ENCODE data around the gene SLC30A2.

DNA sequence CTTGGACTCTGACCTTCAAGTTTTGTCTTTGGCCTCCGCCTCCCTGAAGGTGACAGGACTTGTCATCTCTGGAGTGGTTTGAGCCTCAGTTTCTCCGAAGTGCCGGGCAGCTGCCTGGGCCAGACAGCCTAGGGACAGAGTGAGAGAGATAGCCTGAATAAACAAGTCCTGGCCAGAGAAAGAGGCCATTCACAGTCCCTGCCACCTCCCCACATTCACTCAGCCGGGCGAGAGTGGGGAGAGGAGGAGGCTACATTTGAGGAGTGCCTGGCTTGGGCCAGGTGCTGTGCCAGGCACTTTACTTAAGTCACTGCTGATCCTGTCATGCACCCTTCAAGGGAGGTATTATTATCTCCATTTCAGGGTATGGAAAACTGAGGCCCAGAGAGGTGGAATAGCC is 20.9 kb downstream of the SLC30A2 start:
- TF ChIP-seq, protein P1, sequence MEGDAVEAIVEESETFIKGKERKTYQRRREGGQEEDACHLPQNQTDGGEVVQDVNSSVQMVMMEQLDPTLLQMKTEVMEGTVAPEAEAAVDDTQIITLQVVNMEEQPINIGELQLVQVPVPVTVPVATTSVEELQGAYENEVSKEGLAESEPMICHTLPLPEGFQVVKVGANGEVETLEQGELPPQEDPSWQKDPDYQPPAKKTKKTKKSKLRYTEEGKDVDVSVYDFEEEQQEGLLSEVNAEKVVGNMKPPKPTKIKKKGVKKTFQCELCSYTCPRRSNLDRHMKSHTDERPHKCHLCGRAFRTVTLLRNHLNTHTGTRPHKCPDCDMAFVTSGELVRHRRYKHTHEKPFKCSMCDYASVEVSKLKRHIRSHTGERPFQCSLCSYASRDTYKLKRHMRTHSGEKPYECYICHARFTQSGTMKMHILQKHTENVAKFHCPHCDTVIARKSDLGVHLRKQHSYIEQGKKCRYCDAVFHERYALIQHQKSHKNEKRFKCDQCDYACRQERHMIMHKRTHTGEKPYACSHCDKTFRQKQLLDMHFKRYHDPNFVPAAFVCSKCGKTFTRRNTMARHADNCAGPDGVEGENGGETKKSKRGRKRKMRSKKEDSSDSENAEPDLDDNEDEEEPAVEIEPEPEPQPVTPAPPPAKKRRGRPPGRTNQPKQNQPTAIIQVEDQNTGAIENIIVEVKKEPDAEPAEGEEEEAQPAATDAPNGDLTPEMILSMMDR (IDR thresholded peaks at IDR 0.05 in 2 of 3, conservative IDR thresholded peaks at IDR 0.05 in 1 of 3; ENCODE audit: borderline replicate concordance in 1 of 3, insufficient read depth in 1 of 3, low read depth in 2 of 3, low read length in 2 of 3), result no peak
- TF ChIP-seq EZH2phosphoT487 (IDR thresholded peaks at IDR 0.05; ENCODE audit: borderline replicate concordance) (no peak), POLR2AphosphoS5 (IDR thresholded peaks at IDR 0.05; ENCODE audit: low read depth, low read length) (no peak), SP1 (IDR thresholded peaks at IDR 0.05; ENCODE audit: low read depth) (no peak), POLR2A (IDR thresholded peaks at IDR 0.05; ENCODE audit: borderline replicate concordance, extremely low read depth, insufficient read depth, insufficient read length) (no peak), SIN3A (IDR thresholded peaks at IDR 0.05; ENCODE audit: low read depth) (no peak), YY1 (IDR thresholded peaks at IDR 0.05; ENCODE audit: extremely low read depth, insufficient replicate concordance, low read depth, low read length) (no peak)
